CD14-positive monocyte (primary cell): ENCODE data around the gene EHF. TPM values are rescaled to one million over a fixed set of nuclear protein-coding genes. Genes with fewer than 3 reads are reported as not detected.

Experiments
- DNase-seq, 3 donors: peaks; one replicate each; pipeline ENCODE4 v3.0.0-alpha.2; 2011 to 2022
- H2AFZ ChIP-seq: 2 replicates; pipeline ENCODE4 v1.6.0; 2012; ENCODE audit warnings: mild to moderate bottlenecking, low read depth, low read length, inconsistent platforms; ENCODE audit not compliant: insufficient read depth, poor library complexity, severe bottlenecking
- H3K27ac ChIP-seq, 2 donors: 1 replicate in 1 of 2; 2 replicates in 1 of 2; pipeline ENCODE4 v1.5.1; 2012 to 2013; ENCODE audit warnings: low read length in 2 of 2, control low read depth in 1 of 2, inconsistent platforms in 1 of 2, low read depth in 1 of 2, mild to moderate bottlenecking in 1 of 2
- H3K27me3 ChIP-seq, 2 donors: one replicate each; pipeline versions ENCODE4 v1.6.0 to v1.6.1; 2011 to 2013; ENCODE audit warnings: low read length in 2 of 2; ENCODE audit not compliant: control insufficient read depth in 2 of 2, insufficient read depth in 2 of 2
- H3K36me3 ChIP-seq, 2 donors: replicated peaks in 1 of 2; 1 replicate in 1 of 2; 2 replicates in 1 of 2; pipeline versions ENCODE4 v1.5.1 to v1.6.1; 2012 to 2013; ENCODE audit warnings: low read length in 2 of 2, control low read depth in 1 of 2, inconsistent platforms in 1 of 2, mild to moderate bottlenecking in 1 of 2; ENCODE audit not compliant: insufficient read depth in 2 of 2, control insufficient read depth in 1 of 2
- H3K4me1 ChIP-seq, 2 donors: 1 replicate in 1 of 2; 2 replicates in 1 of 2; pipeline versions ENCODE4 v1.5.1 to v1.6.1; 2012 to 2013; ENCODE audit warnings: low read length in 2 of 2, control low read depth in 1 of 2, inconsistent platforms in 1 of 2, mild to moderate bottlenecking in 1 of 2, moderate library complexity in 1 of 2; ENCODE audit not compliant: insufficient read depth in 2 of 2, control insufficient read depth in 1 of 2
- H3K4me2 ChIP-seq: replicated peaks from 2 replicates; pipeline ENCODE3; 2012; ENCODE audit warnings: low read length, moderate library complexity, mild to moderate bottlenecking; ENCODE audit not compliant: poor library complexity, severe bottlenecking; ENCODE audit errors: extremely low read depth
- H3K4me3 ChIP-seq, 3 experiments: fragments of 200-600 bp in 1 of 3; sonication (generic) in 1 of 3; replicated peaks in 1 of 3; 1 replicate in 2 of 3; 2 replicates in 1 of 3; pipeline ENCODE4 v1.5.1; 2011 to 2013; ENCODE audit warnings: low read length in 3 of 3, mild to moderate bottlenecking in 3 of 3, control low read depth in 2 of 3, low read depth in 2 of 3, inconsistent platforms in 1 of 3, moderate library complexity in 1 of 3
- H3K79me2 ChIP-seq: 2 replicates; pipeline ENCODE4 v1.6.0; 2012; ENCODE audit warnings: mild to moderate bottlenecking, control low read depth, inconsistent platforms, low read length, moderate library complexity; ENCODE audit not compliant: insufficient read depth
- H3K9ac ChIP-seq: 2 replicates; pipeline ENCODE4 v1.6.0; 2017; ENCODE audit warnings: low read length, mild to moderate bottlenecking; ENCODE audit not compliant: insufficient read depth, poor library complexity, severe bottlenecking
- H3K9me3 ChIP-seq, 2 donors: replicated peaks in 1 of 2; 1 replicate in 1 of 2; 2 replicates in 1 of 2; pipeline versions ENCODE4 v1.5.1 to v1.6.1; 2012 to 2013; ENCODE audit warnings: low read length in 2 of 2, control low read depth in 1 of 2; ENCODE audit not compliant: control insufficient read depth in 1 of 2, insufficient read depth in 1 of 2
- H4K20me1 ChIP-seq: 2 replicates; pipeline ENCODE4 v1.6.0; 2012; ENCODE audit warnings: mild to moderate bottlenecking, low read length, control low read depth, moderate library complexity; ENCODE audit not compliant: insufficient read depth
- H3K27ac Mint-ChIP-seq, 7 donors: one replicate each; pipeline ENCODE4 v1.8.0; 2020; ENCODE audit warnings: mild to moderate bottlenecking in 7 of 7, mixed read lengths in 7 of 7, moderate library complexity in 6 of 7, inconsistent platforms in 2 of 7
- H3K27me3 Mint-ChIP-seq, 3 donors: one replicate each; pipeline ENCODE4 v1.8.0; 2021 to 2022; ENCODE audit warnings: low read depth in 3 of 3, mild to moderate bottlenecking in 3 of 3, mixed read lengths in 3 of 3, moderate library complexity in 3 of 3, inconsistent platforms in 1 of 3
- H3K36me3 Mint-ChIP-seq, 2 donors: one replicate each; pipeline ENCODE4 v1.8.0; 2020; ENCODE audit warnings: mixed read lengths in 2 of 2, inconsistent platforms in 1 of 2, mild to moderate bottlenecking in 1 of 2
- H3K4me1 Mint-ChIP-seq: one replicate; pipeline ENCODE4 v1.8.0; 2020; ENCODE audit warnings: mild to moderate bottlenecking, mixed read lengths
- H3K4me3 Mint-ChIP-seq, 2 donors: one replicate each; pipeline ENCODE4 v1.8.0; 2020; ENCODE audit warnings: mild to moderate bottlenecking in 2 of 2, mixed read lengths in 2 of 2, moderate library complexity in 1 of 2
- H3K9me3 Mint-ChIP-seq, 7 donors: one replicate each; pipeline ENCODE4 v1.8.0; 2020 to 2022; ENCODE audit warnings: mixed read lengths in 7 of 7, mild to moderate bottlenecking in 6 of 7, moderate library complexity in 6 of 7, inconsistent platforms in 2 of 7
- WGBS: methylation state at CpG from one replicate; pipeline ENCODE4 v1.1.5; 2013; ENCODE audit warnings: missing lambda C conversion rate; ENCODE audit not compliant: insufficient coverage; 5-methylcytosine and 5-hydroxymethylcytosine counted together
- intact Hi-C, 2 donors: fragments of 100-400 bp; cut with micrococcal nuclease; formaldehyde crosslinking; loops; one replicate each; pipeline versions ENCODE4 v1.15.0 to v1.15.1; 2023
- polyA plus RNA-seq, 3 donors: library from polyadenylated mRNA; depleted of rRNA in 1 of 3; unstranded in 2 of 3; stranded (reverse) in 1 of 3; fragments of 300-500 nt in 2 of 3; fragments of >200 nt in 1 of 3; fragmentation: Illumina TruSeq in 2 of 3; gene quantifications; 1 replicate in 2 of 3; 2 replicates in 1 of 3; pipeline ENCODE4 v1.2.3, GENCODE V29; 2012 to 2021
- TF ChIP-seq, protein P1 (sequence below): fragments of 200-600 bp; IDR thresholded peaks from one replicate; pipeline ENCODE4 v1.8.0; 2022; ENCODE audit warnings: antibody characterized with exemption, mild to moderate bottlenecking

EHF gene
- polyA plus RNA-seq, 3 donors = 0.17 to 0.21 TPM; not detected in 1

DNA sequence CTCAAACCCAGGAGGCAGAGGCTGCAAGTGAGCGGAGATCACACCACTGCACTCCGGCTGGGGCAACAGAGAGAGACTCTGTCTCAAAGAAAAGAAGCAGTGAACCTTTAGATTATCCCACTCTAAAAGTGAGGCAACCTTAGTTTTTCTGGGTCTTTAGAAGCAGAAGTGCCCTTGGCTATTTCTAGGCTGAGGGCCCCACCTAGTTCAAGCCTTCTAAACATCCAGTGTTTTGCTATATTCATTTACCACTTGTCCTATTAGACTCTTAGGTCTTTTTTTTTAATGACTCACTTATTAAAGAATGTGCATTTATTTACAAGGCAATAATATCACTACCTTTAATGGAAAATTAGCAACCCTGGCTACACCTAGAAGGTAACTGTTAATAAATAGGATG, 16.7 kb upstream of the EHF start:
- H3K36me3 Mint-ChIP-seq = no peaks in the 10 kb centered on the region
- no peaks in the 10 kb centered on the region for H3K9me3 Mint-ChIP-seq
- no peaks in the 10 kb centered on the region for H3K27me3 ChIP-seq
- DNase-seq = no peak
- H3K4me1 ChIP-seq = peaks cover 9 to 13% of the 10 kb centered on the region in 2 donors
- TF ChIP-seq, protein P1, sequence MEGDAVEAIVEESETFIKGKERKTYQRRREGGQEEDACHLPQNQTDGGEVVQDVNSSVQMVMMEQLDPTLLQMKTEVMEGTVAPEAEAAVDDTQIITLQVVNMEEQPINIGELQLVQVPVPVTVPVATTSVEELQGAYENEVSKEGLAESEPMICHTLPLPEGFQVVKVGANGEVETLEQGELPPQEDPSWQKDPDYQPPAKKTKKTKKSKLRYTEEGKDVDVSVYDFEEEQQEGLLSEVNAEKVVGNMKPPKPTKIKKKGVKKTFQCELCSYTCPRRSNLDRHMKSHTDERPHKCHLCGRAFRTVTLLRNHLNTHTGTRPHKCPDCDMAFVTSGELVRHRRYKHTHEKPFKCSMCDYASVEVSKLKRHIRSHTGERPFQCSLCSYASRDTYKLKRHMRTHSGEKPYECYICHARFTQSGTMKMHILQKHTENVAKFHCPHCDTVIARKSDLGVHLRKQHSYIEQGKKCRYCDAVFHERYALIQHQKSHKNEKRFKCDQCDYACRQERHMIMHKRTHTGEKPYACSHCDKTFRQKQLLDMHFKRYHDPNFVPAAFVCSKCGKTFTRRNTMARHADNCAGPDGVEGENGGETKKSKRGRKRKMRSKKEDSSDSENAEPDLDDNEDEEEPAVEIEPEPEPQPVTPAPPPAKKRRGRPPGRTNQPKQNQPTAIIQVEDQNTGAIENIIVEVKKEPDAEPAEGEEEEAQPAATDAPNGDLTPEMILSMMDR = no peak
- H3K9me3 ChIP-seq = no peaks in the 10 kb centered on the region
- no peak overlapping the region for H2AFZ ChIP-seq
- no peaks in the 10 kb centered on the region for H4K20me1 ChIP-seq
- H3K27ac Mint-ChIP-seq = no peak overlapping the region
- WGBS = 100% methylated on average over 2 of the region's 2 CpGs
- no peaks in the 10 kb centered on the region for H3K36me3 ChIP-seq
- peaks cover 2 to 6% (median 4%) of the 10 kb centered on the region in 3 donors for H3K27me3 Mint-ChIP-seq
- H3K4me3 ChIP-seq = no peak overlapping the region
- no peak overlapping the region for H3K9ac ChIP-seq
- peaks cover 23% of the 10 kb centered on the region for H3K4me1 Mint-ChIP-seq
- H3K79me2 ChIP-seq = no peaks in the 10 kb centered on the region
- intact Hi-C loops = no loop called here
- H3K27ac ChIP-seq = no peak overlapping the region
- no peak overlapping the region for H3K4me2 ChIP-seq
- H3K4me3 Mint-ChIP-seq = no peak overlapping the region

DNA sequence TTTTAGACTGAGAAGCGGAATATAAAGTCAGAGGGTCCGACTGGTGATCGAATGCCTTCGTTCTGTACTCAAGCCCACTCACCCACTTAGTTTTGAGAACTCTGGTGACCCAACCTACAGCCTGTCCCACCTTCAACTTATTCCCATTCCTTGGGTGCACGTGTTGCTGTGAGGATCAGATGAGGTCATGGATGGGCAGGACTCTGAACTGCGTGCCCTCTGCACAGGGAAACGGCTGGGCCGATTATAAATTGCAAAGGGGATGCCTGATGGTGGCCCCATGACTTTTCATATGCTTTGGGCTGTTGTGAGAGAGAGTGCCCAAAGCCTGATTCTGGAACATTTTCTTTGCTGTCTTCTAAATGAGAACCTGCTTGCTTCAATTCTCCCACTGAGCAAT, 16.0 kb upstream of the EHF start:
- no peaks in the 10 kb centered on the region for H3K27me3 ChIP-seq
- H3K27me3 Mint-ChIP-seq = peaks cover 1 to 4% (median 4%) of the 10 kb centered on the region in 3 donors
- no peak overlapping the region for H2AFZ ChIP-seq
- no peaks in the 10 kb centered on the region for H3K9me3 ChIP-seq
- H3K79me2 ChIP-seq = no peaks in the 10 kb centered on the region
- H3K4me3 ChIP-seq = no peak overlapping the region
- WGBS = 81% methylated on average over 7 of the region's 8 CpGs
- no peak overlapping the region for H3K27ac Mint-ChIP-seq
- H3K4me1 ChIP-seq = peaks cover 9 to 13% of the 10 kb centered on the region in 2 donors
- intact Hi-C loops = no loop called here
- H3K9me3 Mint-ChIP-seq = no peaks in the 10 kb centered on the region
- no peaks in the 10 kb centered on the region for H3K36me3 Mint-ChIP-seq
- no peak for DNase-seq
- TF ChIP-seq, protein P1 = no peak
- H3K27ac ChIP-seq = no peak overlapping the region
- H3K36me3 ChIP-seq = no peaks in the 10 kb centered on the region
- no peaks in the 10 kb centered on the region for H4K20me1 ChIP-seq
- peaks cover 18% of the 10 kb centered on the region for H3K4me1 Mint-ChIP-seq
- no peak overlapping the region for H3K9ac ChIP-seq
- H3K4me2 ChIP-seq = no peak overlapping the region
- no peak overlapping the region for H3K4me3 Mint-ChIP-seq
